Mesenchymal stem cell (in vitro differentiated cells and primary cell): Measurements from ENCODE around the gene C12orf57.
A peak's percentile ranks its signal among the peaks of the same experiment; 100 is the strongest.

Source experiments
- DNase-seq: peaks from one replicate; pipeline ENCODE4 v3.0.0-alpha.2; 2013
- H2AFZ ChIP-seq: one replicate; pipeline ENCODE4 v1.6.1; 2013; ENCODE audit warnings: low read depth, mild to moderate bottlenecking, control low read depth, inconsistent platforms, low read length, moderate library complexity
- H2AK5ac ChIP-seq: 2 replicates; pipeline ENCODE4 v1.6.1; 2013; ENCODE audit warnings: low read length, moderate library complexity, mild to moderate bottlenecking, inconsistent platforms; ENCODE audit not compliant: severe bottlenecking
- H2BK120ac ChIP-seq: one replicate; pipeline ENCODE4 v1.6.1; 2013; ENCODE audit warnings: low read depth, mild to moderate bottlenecking, inconsistent platforms, low read length, moderate library complexity
- H2BK12ac ChIP-seq, 2 experiments: one replicate each; pipeline ENCODE4 v1.6.1; 2013; ENCODE audit warnings: inconsistent platforms in 2 of 2, low read length in 2 of 2, mild to moderate bottlenecking in 2 of 2, moderate library complexity in 2 of 2, control low read depth in 1 of 2
- H2BK15ac ChIP-seq: one replicate; pipeline ENCODE4 v1.6.1; 2013; ENCODE audit warnings: mild to moderate bottlenecking, low read depth, inconsistent platforms; ENCODE audit not compliant: poor library complexity, severe bottlenecking
- H2BK5ac ChIP-seq: 2 replicates; pipeline ENCODE4 v1.6.1; 2013; ENCODE audit warnings: low read depth, mild to moderate bottlenecking, low read length, control low read depth, inconsistent platforms; ENCODE audit not compliant: poor library complexity, severe bottlenecking
- H3K14ac ChIP-seq, 2 experiments: one replicate each; pipeline ENCODE4 v1.6.1; 2013; ENCODE audit warnings: inconsistent platforms in 2 of 2, low read length in 2 of 2, control low read depth in 1 of 2, mild to moderate bottlenecking in 1 of 2, moderate library complexity in 1 of 2
- H3K18ac ChIP-seq, 2 experiments: one replicate each; pipeline ENCODE4 v1.6.1; 2013; ENCODE audit warnings: inconsistent platforms in 2 of 2, low read length in 2 of 2, control low read depth in 1 of 2, low read depth in 1 of 2, mild to moderate bottlenecking in 1 of 2
- H3K23ac ChIP-seq, 2 experiments: one replicate each; pipeline ENCODE4 v1.6.1; 2013; ENCODE audit warnings: inconsistent platforms in 2 of 2, low read length in 2 of 2, mild to moderate bottlenecking in 2 of 2, moderate library complexity in 2 of 2, control low read depth in 1 of 2
- H3K27ac ChIP-seq: 2 replicates; pipeline ENCODE4 v1.5.1; 2013; ENCODE audit warnings: mild to moderate bottlenecking, moderate library complexity, low read length, control low read depth, inconsistent platforms; ENCODE audit not compliant: poor library complexity, severe bottlenecking
- H3K27me3 ChIP-seq, 2 experiments: 2 replicates each; pipeline versions ENCODE4 v1.6.1 to v1.7.0; 2013; ENCODE audit warnings: low read length in 2 of 2, mild to moderate bottlenecking in 2 of 2, moderate library complexity in 2 of 2, control low read depth in 1 of 2, inconsistent platforms in 1 of 2; ENCODE audit not compliant: control insufficient read depth in 1 of 2, insufficient read depth in 1 of 2
- H3K36me3 ChIP-seq, 2 experiments: 2 replicates each; pipeline versions ENCODE4 v1.6.1 to v1.7.0; 2013; ENCODE audit warnings: low read length in 2 of 2, control low read depth in 1 of 2, inconsistent platforms in 1 of 2, low read depth in 1 of 2, mild to moderate bottlenecking in 1 of 2; ENCODE audit not compliant: insufficient read depth in 2 of 2, control insufficient read depth in 1 of 2
- H3K4ac ChIP-seq, 2 experiments: one replicate each; pipeline ENCODE4 v1.6.1; 2013; ENCODE audit warnings: inconsistent platforms in 2 of 2, low read length in 2 of 2, mild to moderate bottlenecking in 2 of 2, moderate library complexity in 2 of 2, control low read depth in 1 of 2, low read depth in 1 of 2
- H3K4me1 ChIP-seq: 2 replicates; pipeline ENCODE4 v1.6.1; 2013; ENCODE audit warnings: low read depth, low read length, control low read depth; ENCODE audit not compliant: control insufficient read depth, insufficient read depth
- H3K4me2 ChIP-seq: 2 replicates; pipeline ENCODE4 v1.6.1; 2013; ENCODE audit warnings: low read length, mild to moderate bottlenecking, inconsistent platforms; ENCODE audit not compliant: poor library complexity, severe bottlenecking
- H3K4me3 ChIP-seq, 2 experiments: 2 replicates each; pipeline versions ENCODE4 v1.5.1 to v1.7.0; 2013; ENCODE audit warnings: low read length in 2 of 2, mild to moderate bottlenecking in 2 of 2, control low read depth in 1 of 2, low read depth in 1 of 2; ENCODE audit not compliant: insufficient read depth in 1 of 2
- H3K79me1 ChIP-seq: replicated peaks from 2 replicates; pipeline ENCODE4 v1.6.1; 2013; ENCODE audit warnings: mild to moderate bottlenecking, control low read depth, low read length, inconsistent platforms; ENCODE audit not compliant: poor library complexity, severe bottlenecking
- H3K9ac ChIP-seq: 2 replicates; pipeline ENCODE4 v1.7.0; 2013; ENCODE audit warnings: mild to moderate bottlenecking, low read length, moderate library complexity
- H3K9me3 ChIP-seq: 2 replicates; pipeline ENCODE4 v1.7.0; 2013; ENCODE audit warnings: mild to moderate bottlenecking, low read length; ENCODE audit not compliant: control insufficient read depth
- H4K8ac ChIP-seq: one replicate; pipeline ENCODE4 v1.6.1; 2013; ENCODE audit warnings: inconsistent platforms, mild to moderate bottlenecking, low read length, moderate library complexity
- H4K91ac ChIP-seq: one replicate; pipeline ENCODE4 v1.6.1; 2013; ENCODE audit warnings: mild to moderate bottlenecking, low read length, inconsistent platforms
- WGBS: methylation state at CpG from one replicate; pipeline ENCODE4 v1.1.7; 2013; ENCODE audit warnings: mixed read lengths; 5-methylcytosine and 5-hydroxymethylcytosine counted together

The C12orf57 gene

DNA sequence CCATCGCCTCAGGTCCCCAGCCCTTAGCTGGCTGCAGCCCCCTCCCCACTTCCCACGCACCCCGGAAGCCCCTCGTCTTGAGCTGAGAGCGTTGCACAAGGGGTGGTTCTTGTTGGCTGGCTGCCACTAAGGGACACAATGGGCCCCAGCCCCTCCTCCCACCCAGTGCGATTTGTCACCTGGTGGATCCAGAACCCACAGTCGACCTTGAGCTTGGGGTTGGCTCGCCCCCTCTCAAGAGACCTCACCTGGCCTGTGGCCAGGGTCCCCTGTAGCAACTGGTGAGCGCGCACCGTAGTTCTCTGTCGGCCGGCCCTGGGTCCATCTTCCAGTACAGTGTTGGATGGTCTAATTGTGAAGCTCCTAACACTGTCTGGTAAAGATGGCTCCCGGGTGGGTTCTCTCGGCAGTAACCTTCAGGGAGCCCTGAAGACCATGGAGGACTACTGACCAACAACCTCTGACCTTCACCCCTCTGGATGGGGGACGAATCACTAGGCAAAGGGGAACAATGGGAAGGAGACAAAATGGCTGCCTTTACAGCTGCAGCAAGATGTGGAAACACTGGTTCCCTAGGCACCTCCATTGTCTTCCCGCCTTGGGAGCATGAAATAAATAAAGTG lies 20.1 kb downstream of the C12orf57 start:
- Histone ChIP-seq H3K4me3 (no peak overlapping the region), H4K8ac (peak overlapping the region; percentile 19), H3K23ac (no peak overlapping the region), H3K36me3 (peaks cover 49 to 53% of the 10 kb centered on the region in 2 experiments), H4K91ac (peak overlapping the region; percentile 43), H2BK12ac (no peak overlapping the region), H3K79me1 (peaks cover 11% of the 10 kb centered on the region), H2BK120ac (no peak overlapping the region), H3K9me3 (no peaks in the 10 kb centered on the region), H3K18ac (no peak overlapping the region), H3K4me2 (no peak overlapping the region), H3K27ac (no peak overlapping the region), H2AFZ (no peak overlapping the region), H3K4ac (no peak overlapping the region), H3K9ac (peak overlapping the region; percentile 21), H3K27me3 (no peaks in the 10 kb centered on the region), H3K14ac (no peak overlapping the region), H2BK5ac (no peak overlapping the region), H2BK15ac (no peak overlapping the region), H3K4me1 (peaks cover 23% of the 10 kb centered on the region), H2AK5ac (no peak overlapping the region)
- WGBS: 86% methylated on average over 17 of the region's 17 CpGs
- no peak for DNase-seq

DNA sequence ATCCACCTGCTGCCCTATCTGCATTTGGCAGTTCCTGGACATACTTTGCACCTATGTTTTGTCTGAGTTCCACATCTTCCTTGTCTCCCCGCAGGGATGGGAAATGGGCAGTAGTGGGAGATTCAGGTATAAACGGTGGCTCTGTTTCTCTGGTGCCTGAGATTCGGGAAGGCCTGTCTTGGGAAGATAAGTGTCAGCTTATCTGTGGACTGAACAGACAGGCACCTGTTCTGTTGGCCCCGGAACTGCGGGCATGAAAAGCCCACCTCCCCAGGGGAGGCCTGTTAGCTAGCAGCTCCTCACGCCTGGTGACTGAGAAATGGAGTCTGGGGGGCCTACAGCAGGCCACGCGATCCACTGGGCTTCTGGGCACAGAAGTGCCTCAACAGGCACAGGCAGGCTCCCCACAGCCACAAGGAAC lies 20.8 kb downstream of the C12orf57 start:
- Histone ChIP-seq H3K4me3 (no peak overlapping the region), H3K9ac (peak overlapping the region; percentile 75), H3K4ac (peak overlapping the region in 1 of 2 experiments; percentile 1), H3K36me3 (peaks cover 52 to 54% of the 10 kb centered on the region in 2 experiments), H2BK5ac (no peak overlapping the region), H2BK12ac (no peak overlapping the region), H3K9me3 (no peaks in the 10 kb centered on the region), H3K27me3 (no peaks in the 10 kb centered on the region), H2BK120ac (no peak overlapping the region), H3K4me2 (no peak overlapping the region), H4K8ac (peak overlapping the region; percentile 72), H3K79me1 (peaks cover 11% of the 10 kb centered on the region), H3K18ac (no peak overlapping the region), H3K27ac (peak overlapping the region; percentile 2), H3K23ac (no peak overlapping the region), H3K4me1 (peaks cover 23% of the 10 kb centered on the region), H3K14ac (no peak overlapping the region), H2AK5ac (no peak overlapping the region), H2AFZ (no peak overlapping the region), H4K91ac (peak overlapping the region; percentile 84), H2BK15ac (no peak overlapping the region)
- 91% methylated on average over 8 of the region's 8 CpGs for WGBS
- no peak for DNase-seq

- peak overlapping the region in 1 of 2 experiments; percentile 1 for H3K4ac ChIP-seq
- H3K23ac ChIP-seq: no peak overlapping the region
- peak overlapping the region; percentile 84 for H4K91ac ChIP-seq
- H2BK5ac ChIP-seq: no peak overlapping the region
- H3K9ac ChIP-seq: peak overlapping the region; percentile 75
- 30% methylated on average over 12 of the region's 12 CpGs for WGBS
- H3K4me3 ChIP-seq: no peak overlapping the region
- H2AK5ac ChIP-seq: no peak overlapping the region
- no peak overlapping the region for H3K18ac ChIP-seq
- H3K79me1 ChIP-seq: peaks cover 11% of the 10 kb centered on the region
- peaks cover 47 to 54% of the 10 kb centered on the region in 2 experiments for H3K36me3 ChIP-seq
- no peak overlapping the region for H3K14ac ChIP-seq
- H3K4me2 ChIP-seq: no peak overlapping the region
- H3K4me1 ChIP-seq: peaks cover 25% of the 10 kb centered on the region
- H2AFZ ChIP-seq: no peak overlapping the region
- no peak overlapping the region for H4K8ac ChIP-seq
- DNase-seq: peak; percentile 85
- no peaks in the 10 kb centered on the region for H3K27me3 ChIP-seq
- H2BK120ac ChIP-seq: no peak overlapping the region
- H3K9me3 ChIP-seq: no peaks in the 10 kb centered on the region
- H3K27ac ChIP-seq: peak overlapping the region; percentile 2
- H2BK15ac ChIP-seq: no peak overlapping the region
- H2BK12ac ChIP-seq: no peak overlapping the region
These were observed 21.3 kb downstream of the C12orf57 start for GRCh38 chr12:6965026-6965661.

DNA sequence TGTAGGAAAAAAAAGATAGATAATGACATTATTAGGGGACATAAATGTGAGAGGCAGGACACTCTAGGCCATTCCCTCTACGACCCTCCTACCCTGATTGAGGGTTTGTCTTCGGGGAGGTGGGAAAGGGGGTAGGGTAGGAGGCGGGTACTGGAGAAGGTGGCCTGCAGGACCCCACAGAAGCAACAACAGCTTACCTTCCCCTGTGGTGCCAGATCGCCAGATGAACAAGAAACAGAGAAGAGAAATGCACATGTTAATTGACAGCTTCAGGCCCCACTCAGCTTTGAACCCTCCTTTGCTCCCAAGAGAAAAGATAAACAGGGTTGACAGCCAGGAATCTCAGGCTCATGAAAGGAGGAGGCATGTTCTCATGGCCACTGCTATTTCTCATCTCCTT lies 21.9 kb downstream of the C12orf57 start:
- no peak overlapping the region for H2AFZ ChIP-seq
- H3K9me3 ChIP-seq: no peaks in the 10 kb centered on the region
- DNase-seq: no peak
- no peak overlapping the region for H2BK120ac ChIP-seq
- no peak overlapping the region for H3K14ac ChIP-seq
- peak overlapping the region; percentile 75 for H3K9ac ChIP-seq
- no peak overlapping the region for H2BK5ac ChIP-seq
- peaks cover 25% of the 10 kb centered on the region for H3K4me1 ChIP-seq
- no peak overlapping the region for H4K91ac ChIP-seq
- no peak overlapping the region for H2AK5ac ChIP-seq
- H2BK12ac ChIP-seq: no peak overlapping the region
- H3K36me3 ChIP-seq: peaks cover 45 to 54% of the 10 kb centered on the region in 2 experiments
- H3K18ac ChIP-seq: no peak overlapping the region
- peaks cover 11% of the 10 kb centered on the region for H3K79me1 ChIP-seq
- H2BK15ac ChIP-seq: no peak overlapping the region
- 97% methylated on average over 4 of the region's 4 CpGs for WGBS
- H3K4ac ChIP-seq: no peak overlapping the region
- H3K27me3 ChIP-seq: no peaks in the 10 kb centered on the region
- H3K4me2 ChIP-seq: no peak overlapping the region
- no peak overlapping the region for H3K4me3 ChIP-seq
- no peak overlapping the region for H3K27ac ChIP-seq
- no peak overlapping the region for H3K23ac ChIP-seq
- H4K8ac ChIP-seq: no peak overlapping the region
